Frontal cortex (tissue), 4 donors: ENCODE results near the gene NPAS2. TPM values are rescaled to one million over a fixed set of nuclear protein-coding genes. Genes with fewer than 3 reads are reported as not detected.
A peak's percentile ranks its signal among the peaks of the same experiment; 100 is the strongest.

ENCODE experiments used
- DNase-seq, 2 donors: peaks; one replicate each; pipeline ENCODE4 v3.0.0; 2012; ENCODE audit warnings: low spot score in 2 of 2
- FAIRE-seq: peaks from 2 replicates; lab custom pipeline; 2012; peaks lifted over from hg19 to GRCh38; lab: Jason Lieb, UNC
- total RNA-seq: library from RNA; depleted of rRNA; stranded (reverse); fragments of >200 nt; gene quantifications from one replicate; pipeline ENCODE4 v1.2.3, GENCODE V29; 2014
- donor health status: control.
- donor health status: control.
- donor health status: control.

The NPAS2 gene, protein sequence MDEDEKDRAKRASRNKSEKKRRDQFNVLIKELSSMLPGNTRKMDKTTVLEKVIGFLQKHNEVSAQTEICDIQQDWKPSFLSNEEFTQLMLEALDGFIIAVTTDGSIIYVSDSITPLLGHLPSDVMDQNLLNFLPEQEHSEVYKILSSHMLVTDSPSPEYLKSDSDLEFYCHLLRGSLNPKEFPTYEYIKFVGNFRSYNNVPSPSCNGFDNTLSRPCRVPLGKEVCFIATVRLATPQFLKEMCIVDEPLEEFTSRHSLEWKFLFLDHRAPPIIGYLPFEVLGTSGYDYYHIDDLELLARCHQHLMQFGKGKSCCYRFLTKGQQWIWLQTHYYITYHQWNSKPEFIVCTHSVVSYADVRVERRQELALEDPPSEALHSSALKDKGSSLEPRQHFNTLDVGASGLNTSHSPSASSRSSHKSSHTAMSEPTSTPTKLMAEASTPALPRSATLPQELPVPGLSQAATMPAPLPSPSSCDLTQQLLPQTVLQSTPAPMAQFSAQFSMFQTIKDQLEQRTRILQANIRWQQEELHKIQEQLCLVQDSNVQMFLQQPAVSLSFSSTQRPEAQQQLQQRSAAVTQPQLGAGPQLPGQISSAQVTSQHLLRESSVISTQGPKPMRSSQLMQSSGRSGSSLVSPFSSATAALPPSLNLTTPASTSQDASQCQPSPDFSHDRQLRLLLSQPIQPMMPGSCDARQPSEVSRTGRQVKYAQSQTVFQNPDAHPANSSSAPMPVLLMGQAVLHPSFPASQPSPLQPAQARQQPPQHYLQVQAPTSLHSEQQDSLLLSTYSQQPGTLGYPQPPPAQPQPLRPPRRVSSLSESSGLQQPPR
- total RNA-seq, result 6.5 TPM

DNA sequence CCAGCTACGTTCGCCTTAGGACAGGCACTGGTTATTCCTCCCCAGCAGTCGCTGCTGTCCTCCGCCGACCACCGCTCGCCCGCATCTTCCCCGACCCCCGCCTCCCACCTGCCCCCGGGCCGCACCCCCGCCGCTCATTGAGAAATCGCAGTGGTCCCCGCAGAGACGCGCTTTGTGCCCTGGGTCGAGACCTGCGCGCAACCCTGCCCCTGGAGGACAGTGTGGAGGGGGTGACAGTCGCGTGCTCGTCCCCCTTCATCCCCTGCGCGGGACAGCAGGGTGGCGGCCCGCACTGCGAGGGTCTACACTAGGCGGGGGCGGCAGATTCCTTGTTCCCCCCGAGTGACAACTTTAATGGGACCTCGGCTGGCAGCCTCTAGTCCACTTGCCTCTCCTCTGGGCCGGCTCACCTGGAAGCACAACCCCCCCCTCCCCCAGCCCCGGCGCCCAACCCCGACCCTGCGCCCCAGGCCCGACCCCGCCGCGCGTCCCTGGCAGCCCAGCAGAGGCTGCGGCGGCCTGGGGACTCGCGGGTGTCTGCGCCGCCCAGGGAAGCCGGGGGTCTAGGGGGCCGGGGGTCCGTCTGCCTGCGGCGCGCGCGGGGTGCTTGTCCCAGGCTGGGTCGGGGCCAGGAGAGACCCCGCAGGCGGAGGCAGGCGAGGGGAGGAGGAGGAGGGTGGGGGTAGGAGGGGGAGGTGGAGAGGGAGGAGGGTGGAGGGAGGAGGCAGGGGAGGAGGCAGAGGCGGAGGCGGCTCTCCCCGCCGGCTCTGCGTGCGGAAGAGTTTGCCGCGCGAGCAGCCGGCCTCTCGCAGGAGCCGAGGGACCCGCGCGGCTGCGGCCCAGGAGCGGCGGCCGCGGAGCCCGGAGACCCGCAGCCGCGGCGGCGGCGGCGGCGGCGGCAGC is at the start of gene NPAS2:
Gene NPAS2, plus strand, starts transcription at position 770 of the 903 bp plus-strand sequence. CDS start 84,616 bp downstream, outside the sequence.
- DNase-seq (peak; percentile 61 to 71), FAIRE-seq (no peak)

DNA sequence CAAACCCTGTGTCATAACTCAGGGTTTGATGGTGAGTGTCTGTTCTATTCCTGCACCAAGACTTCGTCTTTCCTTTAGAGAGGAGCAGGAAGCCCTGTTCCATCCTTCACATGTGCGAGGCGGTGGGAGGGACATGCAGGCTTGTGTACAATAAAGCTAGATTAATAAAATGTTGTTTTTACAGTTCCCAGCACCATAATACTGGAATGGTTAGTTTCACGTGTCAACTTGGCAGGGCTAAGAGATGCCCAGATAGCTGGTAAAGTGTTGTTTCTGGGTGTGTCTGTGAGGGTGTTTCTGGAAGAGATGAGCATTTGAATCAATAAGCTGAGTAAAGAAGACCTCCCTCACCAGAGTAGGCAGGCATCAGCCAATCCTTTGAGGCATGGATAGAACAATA is 48.8 kb upstream of the NPAS2 start:
- FAIRE-seq (no peak), DNase-seq (no peak)

DNA sequence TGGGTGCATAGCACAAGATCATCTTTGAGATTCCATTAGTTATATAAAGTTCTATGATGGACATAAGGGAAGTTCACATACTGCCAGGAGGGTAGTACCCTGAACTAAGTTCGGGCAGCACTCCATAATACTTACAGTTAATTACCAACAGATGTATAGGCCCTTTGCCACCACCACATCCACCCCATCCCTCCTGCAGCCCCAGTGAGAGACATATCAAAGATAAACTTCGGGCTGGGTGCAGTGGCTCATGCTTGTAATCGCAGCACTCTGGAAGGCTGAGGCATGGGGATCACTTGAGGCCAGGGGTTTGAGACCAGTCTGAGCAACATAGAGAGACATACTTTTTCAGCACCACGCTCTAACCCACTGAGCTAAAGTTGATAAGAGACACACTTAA is 46.4 kb upstream of the NPAS2 start:
- FAIRE-seq (no peak), DNase-seq (no peak)

DNA sequence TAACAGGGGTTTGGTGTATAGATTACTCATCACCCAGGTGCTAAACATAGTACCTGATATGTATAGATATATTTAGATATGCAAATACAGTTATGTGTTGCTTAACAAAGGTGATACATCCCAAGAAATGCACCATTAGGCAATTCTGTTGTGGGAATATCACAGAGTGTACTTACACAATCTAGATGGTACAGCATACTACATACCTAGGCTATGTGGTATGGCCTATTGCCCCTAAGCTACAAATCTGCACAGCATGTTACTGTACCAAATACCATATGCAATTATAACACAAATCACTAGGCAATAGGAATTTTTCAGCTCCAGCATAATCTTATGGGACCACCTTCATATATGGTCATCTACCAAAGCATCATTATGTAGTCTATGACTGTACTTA is 43.5 kb upstream of the NPAS2 start:
- DNase-seq (no peak), FAIRE-seq (no peak)

DNA sequence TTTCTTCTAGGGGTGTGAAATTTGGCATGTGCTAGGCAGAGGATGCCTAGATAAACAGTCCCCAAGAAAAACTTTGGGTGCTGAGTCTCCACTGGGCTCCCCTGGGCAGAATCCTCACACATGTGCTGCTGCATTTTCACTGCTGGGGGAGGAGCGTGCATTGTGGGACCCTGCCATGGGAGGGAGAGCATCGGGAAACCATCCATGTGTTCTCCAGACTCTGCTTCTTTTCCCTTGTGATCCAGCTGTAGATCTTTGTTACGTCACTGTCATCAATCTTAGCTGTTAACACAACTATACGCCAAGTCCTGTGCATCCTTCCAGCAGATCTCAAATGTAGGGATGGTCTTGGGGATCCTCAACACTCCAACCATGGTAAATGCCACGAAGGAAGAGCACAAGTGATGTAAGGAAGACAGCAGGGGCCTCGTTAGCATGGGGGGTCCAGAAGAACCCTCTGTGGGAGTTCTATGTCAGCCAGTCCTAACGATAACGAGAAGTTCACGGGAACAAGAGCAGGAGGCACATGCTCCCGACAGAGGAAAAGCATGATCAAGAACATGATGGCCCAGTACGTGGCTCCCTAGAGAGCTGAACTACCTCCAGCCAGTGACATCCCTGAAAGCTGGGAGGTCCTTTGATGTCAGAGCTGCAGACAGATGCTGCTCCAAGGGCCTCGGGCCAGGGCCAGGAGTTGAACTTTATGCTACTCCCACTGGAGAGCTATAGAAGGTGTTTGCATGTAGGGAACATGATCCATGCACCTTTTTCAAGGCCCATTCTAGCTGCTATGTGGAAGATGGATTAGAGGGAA is 41.1 kb upstream of the NPAS2 start:
- FAIRE-seq, result no peak

DNA sequence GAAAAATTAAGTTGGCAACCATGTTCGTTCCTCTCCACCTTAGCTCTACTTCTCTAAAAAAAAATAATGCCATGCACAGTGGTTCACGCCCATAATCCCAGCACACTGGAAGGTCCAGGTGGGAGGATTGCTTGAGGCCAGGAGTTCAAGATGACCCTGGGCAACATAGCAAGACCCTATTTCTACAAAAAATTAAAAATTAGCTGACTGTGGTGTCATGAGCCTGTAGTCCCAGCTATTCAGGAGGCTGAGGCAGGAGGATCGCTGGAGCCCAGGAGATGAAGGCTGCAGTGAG is 40.1 kb upstream of the NPAS2 start:
- FAIRE-seq (no peak), DNase-seq (no peak)

More for the DNA sequence above, 41.1 kb upstream of the NPAS2 start:
- DNase-seq, result no peak

DNA sequence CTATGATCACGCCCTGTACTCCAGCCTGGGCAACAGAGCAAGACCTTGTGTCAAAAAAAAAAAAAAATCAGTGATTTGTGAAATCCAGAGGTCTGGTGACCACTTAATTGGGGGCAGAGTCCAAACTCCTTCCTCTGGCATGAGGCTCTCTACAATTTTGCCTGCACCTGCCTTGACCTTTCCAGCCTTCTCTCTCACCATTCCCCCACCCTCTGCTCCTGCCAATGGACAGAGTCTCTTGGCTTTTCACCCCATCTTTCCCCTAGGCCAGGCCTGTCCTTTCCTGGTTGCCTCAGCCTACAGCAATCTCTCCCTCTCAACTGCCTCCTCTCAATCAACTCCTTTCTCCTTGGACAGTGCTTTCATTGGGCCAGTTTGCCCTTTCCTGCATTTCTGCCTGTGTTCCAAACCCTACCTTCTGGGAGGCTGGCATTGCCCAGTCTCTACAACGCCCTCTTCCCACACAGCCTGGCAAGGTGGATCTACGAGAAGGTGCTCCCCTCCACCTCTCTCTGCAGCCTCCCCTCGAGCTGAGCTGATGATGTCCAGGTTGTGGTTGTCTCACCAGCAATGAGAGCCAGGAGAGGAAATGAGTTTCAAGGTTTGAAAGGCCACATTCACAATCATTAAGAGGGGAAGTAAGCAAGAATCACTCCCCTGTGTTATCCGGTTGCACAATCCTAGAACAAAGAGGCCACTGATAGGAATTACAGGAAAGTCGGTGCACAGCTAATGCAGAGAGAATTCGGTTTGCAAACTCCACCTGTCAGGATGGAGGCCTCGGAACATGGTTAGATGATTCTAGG is 39.5 kb upstream of the NPAS2 start:
- DNase-seq, result peak in 1 of 2 donors; percentile 24
- FAIRE-seq, result no peak

DNA sequence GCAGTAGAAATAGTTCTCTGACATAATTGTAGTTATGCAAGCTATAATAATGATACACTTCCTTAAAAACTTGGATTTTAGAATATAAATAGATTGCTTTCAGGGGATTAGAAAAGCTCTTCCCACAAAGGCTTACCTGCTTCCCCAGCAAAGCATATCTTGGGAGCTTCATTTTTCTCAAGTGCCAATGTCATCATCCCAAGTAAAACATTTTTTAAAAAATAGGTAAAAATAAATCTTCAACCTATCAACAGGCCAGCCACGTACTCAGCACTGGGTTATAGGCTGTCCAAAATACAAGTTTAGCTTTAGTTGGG is 39.0 kb upstream of the NPAS2 start:
- DNase-seq (no peak), FAIRE-seq (no peak)

DNA sequence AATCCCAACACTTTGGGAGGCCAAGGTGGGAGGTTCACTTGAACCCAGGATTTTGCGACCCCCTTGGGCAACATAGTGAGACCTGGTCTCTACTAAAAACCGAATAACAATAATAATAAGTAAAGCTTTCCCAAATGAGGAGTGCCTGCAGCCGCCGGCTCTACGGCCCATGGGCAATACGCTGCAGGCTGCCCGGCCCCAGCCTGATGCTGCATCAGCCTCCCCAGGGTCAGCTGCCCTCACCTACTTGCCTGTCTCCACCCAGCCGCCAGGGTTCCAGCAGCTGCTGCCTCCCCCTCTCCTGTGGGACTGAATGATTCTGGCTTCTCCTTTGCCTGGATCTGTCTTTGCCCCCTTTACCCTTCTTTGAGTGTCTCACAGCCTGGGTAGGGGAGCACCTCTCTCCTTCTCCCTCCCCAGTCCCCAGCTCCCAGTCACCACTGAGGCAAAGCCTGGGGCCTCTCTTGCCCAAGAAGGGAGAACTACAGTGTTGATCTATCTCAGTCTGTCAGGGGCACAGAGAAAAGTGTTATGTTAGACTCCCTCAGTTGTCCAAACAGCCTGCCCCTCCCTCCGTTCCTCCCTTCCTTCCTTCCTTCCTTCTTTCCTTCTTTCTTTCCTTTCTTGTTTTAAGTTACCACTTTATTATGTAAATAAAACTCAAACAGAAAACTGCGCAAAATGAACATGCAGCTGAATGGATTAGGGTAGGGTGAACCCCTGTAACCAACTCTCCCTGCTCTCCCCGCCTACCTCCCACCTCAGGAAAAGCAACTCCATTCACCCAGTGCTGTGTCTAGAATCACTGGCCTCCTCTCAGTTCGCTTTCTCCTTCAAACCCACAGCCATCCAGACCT is 38.2 kb upstream of the NPAS2 start:
- FAIRE-seq (no peak), DNase-seq (no peak)

DNA sequence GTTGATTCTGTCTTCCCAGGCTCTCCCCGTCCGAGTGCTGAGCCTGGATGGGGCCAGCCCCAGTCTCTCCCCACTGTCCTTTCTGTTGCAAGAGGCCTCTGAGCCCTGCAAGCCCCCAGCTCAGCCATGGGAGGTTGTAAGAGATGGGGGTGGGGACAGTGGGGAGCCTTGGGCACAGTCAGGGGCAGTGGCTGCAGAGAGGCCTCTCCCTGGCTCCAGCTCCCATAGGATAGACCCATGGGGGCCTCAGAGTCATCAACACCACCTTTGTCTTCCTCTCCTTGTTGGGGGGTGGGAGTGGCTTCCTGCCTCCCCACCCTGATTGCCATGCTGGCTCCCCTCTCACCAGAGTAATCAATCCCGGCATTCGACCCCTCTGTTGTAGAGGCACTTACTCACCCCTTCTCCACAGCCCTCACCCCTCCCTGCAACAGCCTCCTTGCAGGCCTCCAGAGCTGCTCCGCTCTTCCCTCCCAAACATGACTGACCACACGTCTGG is 37.5 kb upstream of the NPAS2 start:
- DNase-seq (no peak), FAIRE-seq (no peak)

DNA sequence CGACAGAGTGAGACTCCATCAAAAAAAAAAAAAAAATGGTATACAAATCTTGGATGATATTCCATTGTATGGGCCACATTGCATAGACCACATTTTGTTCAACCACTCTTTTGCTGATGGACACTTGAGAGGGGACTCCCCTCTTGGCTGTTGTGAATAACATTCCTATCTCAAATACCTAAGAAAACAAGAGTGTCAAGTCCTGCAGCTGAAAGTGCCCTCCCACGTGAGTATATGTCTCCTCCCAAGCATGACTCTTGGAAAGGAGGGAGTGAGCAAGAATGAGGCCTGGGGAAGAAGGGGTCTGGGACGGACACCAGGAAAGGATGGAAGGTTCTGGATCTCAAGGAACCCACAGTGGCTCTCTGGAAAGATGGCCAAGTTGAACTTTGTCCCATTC is 36.0 kb upstream of the NPAS2 start:
- FAIRE-seq (no peak), DNase-seq (no peak)

DNA sequence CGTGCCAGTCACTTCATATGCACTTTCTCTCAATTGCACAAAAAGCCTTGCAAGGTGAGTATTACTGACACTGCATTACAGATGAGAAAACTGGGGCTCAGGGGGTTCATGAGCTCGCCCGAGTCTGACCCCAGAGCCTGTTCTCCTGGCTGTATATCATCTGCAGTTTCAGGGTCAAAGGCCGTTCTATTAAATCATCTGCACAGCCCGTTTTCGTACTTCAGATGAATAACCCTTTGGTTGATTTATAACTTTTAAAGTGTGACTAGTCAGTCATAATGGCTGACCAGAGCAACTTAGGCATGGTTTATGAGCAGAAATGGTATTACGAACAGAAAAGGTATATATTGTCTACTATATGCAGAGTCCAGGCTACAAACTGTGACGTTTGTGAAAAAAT is 35.3 kb upstream of the NPAS2 start:
- no peak for FAIRE-seq
- DNase-seq, result no peak

DNA sequence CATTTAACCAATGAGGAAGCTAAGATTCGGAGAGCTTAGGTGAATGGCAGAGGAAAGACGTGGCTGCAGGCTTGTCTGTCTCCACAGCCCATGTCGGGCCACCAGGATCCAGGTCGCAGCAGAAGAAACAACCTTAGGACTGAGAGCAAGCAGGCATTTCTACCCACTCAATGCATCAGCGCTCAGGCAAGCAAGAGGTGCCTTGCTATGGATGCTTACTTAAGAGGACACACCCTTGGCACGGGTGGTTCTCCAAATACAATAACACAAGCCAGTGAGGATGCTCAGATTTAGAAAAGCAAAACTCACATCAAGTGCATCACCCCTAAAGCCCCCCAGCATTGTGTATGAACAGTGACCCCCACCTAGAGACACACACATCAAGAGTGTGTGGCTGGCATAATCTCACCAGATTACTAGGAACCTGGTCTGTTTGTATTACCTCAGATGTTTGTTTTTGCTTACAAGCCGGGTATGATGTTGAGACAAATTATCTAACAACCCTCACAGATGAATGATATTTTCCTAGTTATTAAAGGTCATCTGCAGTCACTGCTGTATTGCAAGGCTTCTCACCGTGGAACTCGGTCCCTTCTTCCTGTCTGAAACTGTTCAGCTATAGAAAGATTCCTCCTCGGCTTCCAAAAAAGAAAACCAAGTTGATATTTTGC is 34.2 kb upstream of the NPAS2 start:
- DNase-seq, result no peak
- FAIRE-seq, result no peak

DNA sequence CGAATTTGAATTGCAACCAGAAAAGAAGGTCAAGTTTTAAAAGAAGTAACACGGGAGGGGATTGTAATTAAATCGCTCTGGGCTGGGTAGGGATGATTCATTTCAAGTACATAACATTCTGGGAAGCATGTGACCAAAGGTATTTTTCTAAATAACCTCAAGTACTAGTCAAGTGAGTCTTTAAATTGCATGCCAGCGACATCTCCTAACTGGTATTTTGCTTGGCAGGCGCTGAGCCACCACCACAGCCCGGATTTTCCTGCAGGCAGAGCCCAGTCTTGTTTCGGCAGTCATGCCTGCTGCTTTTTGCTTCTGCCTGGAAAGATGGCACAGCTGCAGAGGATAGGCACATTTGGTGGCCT is 33.7 kb upstream of the NPAS2 start:
- no peak for FAIRE-seq
- DNase-seq, result no peak

DNA sequence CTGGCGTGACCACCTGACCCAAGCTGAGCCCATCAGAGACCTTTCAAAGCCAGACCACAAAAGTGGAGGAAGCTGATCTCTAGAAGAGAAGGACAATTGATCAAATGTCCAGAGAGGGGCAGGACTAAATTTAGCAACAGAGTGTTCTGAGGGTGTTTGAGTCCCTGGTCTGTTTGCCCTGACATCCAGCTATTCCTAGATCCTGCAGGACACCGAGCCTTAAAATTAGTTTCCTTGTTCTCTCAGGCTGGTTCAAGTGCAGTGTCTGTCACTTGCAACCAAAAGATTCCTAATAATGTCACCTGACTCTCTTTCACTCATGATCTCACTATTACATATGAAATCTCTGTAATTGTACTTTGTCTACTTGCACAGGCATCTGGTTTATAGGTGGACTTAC is 33.0 kb upstream of the NPAS2 start:
- FAIRE-seq (no peak), DNase-seq (no peak)

DNA sequence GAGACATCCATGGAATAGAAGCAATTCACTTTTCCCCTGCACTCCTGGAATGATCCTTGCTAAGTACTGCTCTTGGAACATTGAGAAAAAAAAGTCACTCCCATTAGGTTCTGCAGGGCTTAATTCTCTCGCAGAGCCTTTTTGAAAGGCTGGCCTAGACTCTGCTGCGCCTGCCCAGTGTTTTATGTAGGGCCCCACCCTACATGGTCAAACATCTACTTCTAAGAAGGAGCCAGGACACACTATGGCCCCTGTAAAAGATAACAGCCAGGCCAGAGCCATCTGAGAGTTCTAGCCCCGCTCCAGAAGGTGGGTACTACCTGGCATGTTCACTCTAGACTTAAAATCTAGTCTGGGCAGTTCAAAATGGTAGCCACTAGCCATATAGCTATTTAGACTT is 30.6 kb upstream of the NPAS2 start:
- FAIRE-seq (no peak), DNase-seq (no peak)

DNA sequence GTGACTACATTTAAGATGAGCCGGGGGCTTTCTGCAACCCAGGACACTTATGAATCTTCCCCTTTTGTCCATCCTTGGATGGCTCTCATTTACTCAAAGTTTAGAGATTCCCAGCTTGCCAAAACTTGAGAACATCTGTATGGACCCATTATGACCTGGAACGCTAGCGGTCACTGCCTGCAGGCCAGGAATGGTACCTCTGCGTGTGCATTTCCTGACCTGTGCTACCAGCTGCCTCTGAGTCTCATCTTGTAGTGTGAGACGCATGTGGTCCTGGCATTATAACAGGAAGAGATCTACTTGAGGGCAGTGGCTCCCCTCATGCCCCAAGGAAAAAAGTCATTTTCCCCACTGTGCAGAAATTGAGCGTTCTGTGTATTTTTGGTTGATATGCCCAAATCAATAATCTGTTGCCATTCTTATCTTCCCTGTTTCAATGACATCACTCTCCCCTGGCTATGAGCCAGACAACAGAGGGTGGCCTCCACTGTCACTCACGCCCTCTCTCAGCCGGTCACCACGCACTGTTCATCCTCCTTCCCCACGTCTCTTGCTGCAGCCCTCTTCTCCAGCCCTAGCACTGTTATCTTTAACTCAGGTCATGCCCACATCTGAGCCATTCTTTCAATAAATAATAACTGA is 28.5 kb upstream of the NPAS2 start:
- FAIRE-seq (no peak), DNase-seq (no peak)
